HepG2 (cell line): ENCODE results near the gene IL17F. TPM values are rescaled to one million over a fixed set of nuclear protein-coding genes. Genes with fewer than 3 reads are reported as not detected.

ENCODE experiments used
- CC2D1A ChIP-seq: sonication (generic); formaldehyde crosslinking; IDR thresholded peaks from 2 replicates; pipeline ENCODE4 v1.8.1; 2023; ENCODE audit warnings: mild to moderate bottlenecking, missing genetic modification reagents
- CCDC6 ChIP-seq: sonication (generic); formaldehyde crosslinking; IDR thresholded peaks from 2 replicates; pipeline ENCODE4 v1.8.1; 2022; ENCODE audit warnings: mild to moderate bottlenecking, missing genetic modification reagents, moderate library complexity
- DR1 ChIP-seq: sonication (generic); formaldehyde crosslinking; IDR thresholded peaks from 2 replicates; pipeline ENCODE4 v1.8.0; 2021; ENCODE audit warnings: mild to moderate bottlenecking, missing genetic modification reagents, inconsistent platforms
- GATAD2A ChIP-seq: IDR thresholded peaks from 2 replicates; pipeline ENCODE4 v1.6.1; 2016
- HDAC1 ChIP-seq: sonication (generic); formaldehyde crosslinking; IDR thresholded peaks from 2 replicates; pipeline ENCODE4 v1.5.1; 2020; ENCODE audit warnings: mild to moderate bottlenecking, missing genetic modification reagents
- HMG20B ChIP-seq: conservative IDR thresholded peaks from 2 replicates; pipeline ENCODE4 v1.6.1; 2016; ENCODE audit warnings: missing genetic modification reagents, missing compliant biosample characterization
- NCOA1 ChIP-seq: sonication (generic); formaldehyde crosslinking; IDR thresholded peaks from 2 replicates; pipeline ENCODE4 v1.9.0; 2021; ENCODE audit warnings: missing genetic modification reagents
- TOPORS ChIP-seq: sonication (generic); formaldehyde crosslinking; IDR thresholded peaks from 2 replicates; pipeline ENCODE4 v1.8.0; 2023; ENCODE audit warnings: mild to moderate bottlenecking, missing genetic modification reagents
- ZFP36L1 ChIP-seq: sonication (generic); formaldehyde crosslinking; IDR thresholded peaks from 2 replicates; pipeline ENCODE4 v1.8.0; 2022; ENCODE audit warnings: mild to moderate bottlenecking, missing genetic modification reagents, moderate library complexity
- ZFP36L2 ChIP-seq: sonication (generic); formaldehyde crosslinking; IDR thresholded peaks from 2 replicates; pipeline ENCODE4 v1.4.0; 2020; ENCODE audit warnings: missing genetic modification reagents
- ZNF230 ChIP-seq: sonication (generic); formaldehyde crosslinking; IDR thresholded peaks from 2 replicates; pipeline ENCODE4 v1.4.0; 2020; ENCODE audit warnings: mild to moderate bottlenecking, missing genetic modification reagents
- ZNF577 ChIP-seq: sonication (generic); formaldehyde crosslinking; IDR thresholded peaks from 2 replicates; pipeline ENCODE4 v1.4.0; 2020; ENCODE audit warnings: mild to moderate bottlenecking, low read depth, missing genetic modification reagents, borderline replicate concordance
- ZNF776 ChIP-seq: sonication (generic); formaldehyde crosslinking; IDR thresholded peaks from 2 replicates; pipeline ENCODE4 v1.4.0; 2020; ENCODE audit warnings: mild to moderate bottlenecking, missing genetic modification reagents
- polyA plus RNA-seq, 8 experiments: library from polyadenylated mRNA; depleted of rRNA in 3 of 8; stranded (reverse) in 7 of 8; unstranded in 1 of 8; fragments of >200 nt; fragmentation: Illumina TruSeq in 4 of 8; extraction: Trizol in 4 of 8; gene quantifications; 2 replicates each; pipeline versions ENCODE4 v1.2.1 to v1.2.3, GENCODE V29; 2011 to 2016; ENCODE audit warnings: low read depth in 4 of 8, missing spikeins in 1 of 8, mixed read lengths in 1 of 8; ENCODE audit not compliant: insufficient read depth in 1 of 8
- total RNA-seq, 5 experiments: library from RNA; depleted of rRNA; stranded (reverse); fragments of >200 nt; fragmentation: Illumina TruSeq; extraction: Trizol; gene quantifications; 2 replicates each; pipeline ENCODE4 v1.2.3, GENCODE V29; 2016; ENCODE audit warnings: low read depth in 1 of 5
- TF ChIP-seq, protein P1 (sequence below): IDR thresholded peaks from 2 replicates; pipeline ENCODE4 v1.6.1; 2016; ENCODE audit warnings: control low read depth
- TF ChIP-seq, protein P2 (sequence below): sonication (generic); formaldehyde crosslinking; IDR thresholded peaks from 2 replicates; pipeline ENCODE4 v1.5.0; 2020; ENCODE audit warnings: missing genetic modification reagents, mild to moderate bottlenecking, borderline replicate concordance
- TF ChIP-seq, protein P3 (sequence below): sonication (generic); formaldehyde crosslinking; IDR thresholded peaks from 2 replicates; pipeline ENCODE4 v1.8.1; 2023; ENCODE audit warnings: mild to moderate bottlenecking, missing genetic modification reagents
- TF ChIP-seq, protein P4 (sequence below): sonication (generic); formaldehyde crosslinking; IDR thresholded peaks from 2 replicates; pipeline ENCODE4 v1.5.0; 2020; ENCODE audit warnings: mild to moderate bottlenecking, missing genetic modification reagents, borderline replicate concordance
- TF ChIP-seq, protein P5 (sequence below): IDR thresholded peaks from 2 replicates; pipeline ENCODE4 v1.6.1; 2016; ENCODE audit warnings: mild to moderate bottlenecking, missing biosample characterization, missing genetic modification reagents

Gene IL17F
- total and polyA plus RNA-seq, 2 of the 13 experiments (the other 11 are each of a cell fraction or from before 2014, with no cell fraction given), result not detected

DNA sequence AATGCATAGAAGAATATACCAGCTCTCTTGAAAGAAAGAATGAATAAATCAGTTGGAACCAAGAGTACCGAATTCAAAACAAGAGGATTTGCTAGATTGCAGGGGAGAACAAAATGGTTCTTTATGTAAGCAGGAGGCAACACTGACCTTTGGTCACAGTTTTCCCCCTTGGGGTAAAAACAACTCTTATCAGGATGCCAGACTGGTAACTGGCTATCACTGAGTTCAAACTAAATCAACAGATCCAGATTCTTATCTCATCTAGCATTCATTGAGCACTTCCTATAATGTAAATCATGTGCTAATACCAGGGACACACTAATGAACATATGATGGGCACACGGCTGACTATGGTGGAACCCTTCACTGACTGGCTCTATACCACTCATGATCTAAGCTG lies 4.8 kb upstream of the IL17F start (continued):
- TF ChIP-seq ZNF577 (CRISPR knock-in tag) (no peak), ZFP36L2 (CRISPR knock-in tag) (no peak), NCOA1 (CRISPR knock-in tag) (no peak), TOPORS (no peak), HDAC1 (no peak), ZNF776 (CRISPR knock-in tag) (no peak), ZFP36L1 (CRISPR knock-in tag) (no peak), CCDC6 (CRISPR knock-in tag) (no peak), ZNF230 (no peak), CC2D1A (CRISPR knock-in tag) (no peak), DR1 (CRISPR knock-in tag) (no peak), HMG20B (CRISPR knock-in tag) (0 out of 2 replicates have a peak, but pooled peaks have one; percentile 16), GATAD2A (CRISPR knock-in tag) (0 out of 2 replicates have a peak, but pooled peaks have one; percentile 30)
- TF ChIP-seq, protein P1, sequence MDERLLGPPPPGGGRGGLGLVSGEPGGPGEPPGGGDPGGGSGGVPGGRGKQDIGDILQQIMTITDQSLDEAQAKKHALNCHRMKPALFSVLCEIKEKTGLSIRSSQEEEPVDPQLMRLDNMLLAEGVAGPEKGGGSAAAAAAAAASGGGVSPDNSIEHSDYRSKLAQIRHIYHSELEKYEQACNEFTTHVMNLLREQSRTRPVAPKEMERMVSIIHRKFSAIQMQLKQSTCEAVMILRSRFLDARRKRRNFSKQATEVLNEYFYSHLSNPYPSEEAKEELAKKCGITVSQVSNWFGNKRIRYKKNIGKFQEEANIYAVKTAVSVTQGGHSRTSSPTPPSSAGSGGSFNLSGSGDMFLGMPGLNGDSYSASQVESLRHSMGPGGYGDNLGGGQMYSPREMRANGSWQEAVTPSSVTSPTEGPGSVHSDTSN (CRISPR knock-in tag), result no peak
- TF ChIP-seq, protein P2, sequence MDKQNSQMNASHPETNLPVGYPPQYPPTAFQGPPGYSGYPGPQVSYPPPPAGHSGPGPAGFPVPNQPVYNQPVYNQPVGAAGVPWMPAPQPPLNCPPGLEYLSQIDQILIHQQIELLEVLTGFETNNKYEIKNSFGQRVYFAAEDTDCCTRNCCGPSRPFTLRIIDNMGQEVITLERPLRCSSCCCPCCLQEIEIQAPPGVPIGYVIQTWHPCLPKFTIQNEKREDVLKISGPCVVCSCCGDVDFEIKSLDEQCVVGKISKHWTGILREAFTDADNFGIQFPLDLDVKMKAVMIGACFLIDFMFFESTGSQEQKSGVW (CRISPR knock-in tag), result no peak
- TF ChIP-seq, protein P3, sequence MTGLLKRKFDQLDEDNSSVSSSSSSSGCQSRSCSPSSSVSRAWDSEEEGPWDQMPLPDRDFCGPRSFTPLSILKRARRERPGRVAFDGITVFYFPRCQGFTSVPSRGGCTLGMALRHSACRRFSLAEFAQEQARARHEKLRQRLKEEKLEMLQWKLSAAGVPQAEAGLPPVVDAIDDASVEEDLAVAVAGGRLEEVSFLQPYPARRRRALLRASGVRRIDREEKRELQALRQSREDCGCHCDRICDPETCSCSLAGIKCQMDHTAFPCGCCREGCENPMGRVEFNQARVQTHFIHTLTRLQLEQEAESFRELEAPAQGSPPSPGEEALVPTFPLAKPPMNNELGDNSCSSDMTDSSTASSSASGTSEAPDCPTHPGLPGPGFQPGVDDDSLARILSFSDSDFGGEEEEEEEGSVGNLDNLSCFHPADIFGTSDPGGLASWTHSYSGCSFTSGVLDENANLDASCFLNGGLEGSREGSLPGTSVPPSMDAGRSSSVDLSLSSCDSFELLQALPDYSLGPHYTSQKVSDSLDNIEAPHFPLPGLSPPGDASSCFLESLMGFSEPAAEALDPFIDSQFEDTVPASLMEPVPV (CRISPR knock-in tag), result no peak
- TF ChIP-seq, protein P4, sequence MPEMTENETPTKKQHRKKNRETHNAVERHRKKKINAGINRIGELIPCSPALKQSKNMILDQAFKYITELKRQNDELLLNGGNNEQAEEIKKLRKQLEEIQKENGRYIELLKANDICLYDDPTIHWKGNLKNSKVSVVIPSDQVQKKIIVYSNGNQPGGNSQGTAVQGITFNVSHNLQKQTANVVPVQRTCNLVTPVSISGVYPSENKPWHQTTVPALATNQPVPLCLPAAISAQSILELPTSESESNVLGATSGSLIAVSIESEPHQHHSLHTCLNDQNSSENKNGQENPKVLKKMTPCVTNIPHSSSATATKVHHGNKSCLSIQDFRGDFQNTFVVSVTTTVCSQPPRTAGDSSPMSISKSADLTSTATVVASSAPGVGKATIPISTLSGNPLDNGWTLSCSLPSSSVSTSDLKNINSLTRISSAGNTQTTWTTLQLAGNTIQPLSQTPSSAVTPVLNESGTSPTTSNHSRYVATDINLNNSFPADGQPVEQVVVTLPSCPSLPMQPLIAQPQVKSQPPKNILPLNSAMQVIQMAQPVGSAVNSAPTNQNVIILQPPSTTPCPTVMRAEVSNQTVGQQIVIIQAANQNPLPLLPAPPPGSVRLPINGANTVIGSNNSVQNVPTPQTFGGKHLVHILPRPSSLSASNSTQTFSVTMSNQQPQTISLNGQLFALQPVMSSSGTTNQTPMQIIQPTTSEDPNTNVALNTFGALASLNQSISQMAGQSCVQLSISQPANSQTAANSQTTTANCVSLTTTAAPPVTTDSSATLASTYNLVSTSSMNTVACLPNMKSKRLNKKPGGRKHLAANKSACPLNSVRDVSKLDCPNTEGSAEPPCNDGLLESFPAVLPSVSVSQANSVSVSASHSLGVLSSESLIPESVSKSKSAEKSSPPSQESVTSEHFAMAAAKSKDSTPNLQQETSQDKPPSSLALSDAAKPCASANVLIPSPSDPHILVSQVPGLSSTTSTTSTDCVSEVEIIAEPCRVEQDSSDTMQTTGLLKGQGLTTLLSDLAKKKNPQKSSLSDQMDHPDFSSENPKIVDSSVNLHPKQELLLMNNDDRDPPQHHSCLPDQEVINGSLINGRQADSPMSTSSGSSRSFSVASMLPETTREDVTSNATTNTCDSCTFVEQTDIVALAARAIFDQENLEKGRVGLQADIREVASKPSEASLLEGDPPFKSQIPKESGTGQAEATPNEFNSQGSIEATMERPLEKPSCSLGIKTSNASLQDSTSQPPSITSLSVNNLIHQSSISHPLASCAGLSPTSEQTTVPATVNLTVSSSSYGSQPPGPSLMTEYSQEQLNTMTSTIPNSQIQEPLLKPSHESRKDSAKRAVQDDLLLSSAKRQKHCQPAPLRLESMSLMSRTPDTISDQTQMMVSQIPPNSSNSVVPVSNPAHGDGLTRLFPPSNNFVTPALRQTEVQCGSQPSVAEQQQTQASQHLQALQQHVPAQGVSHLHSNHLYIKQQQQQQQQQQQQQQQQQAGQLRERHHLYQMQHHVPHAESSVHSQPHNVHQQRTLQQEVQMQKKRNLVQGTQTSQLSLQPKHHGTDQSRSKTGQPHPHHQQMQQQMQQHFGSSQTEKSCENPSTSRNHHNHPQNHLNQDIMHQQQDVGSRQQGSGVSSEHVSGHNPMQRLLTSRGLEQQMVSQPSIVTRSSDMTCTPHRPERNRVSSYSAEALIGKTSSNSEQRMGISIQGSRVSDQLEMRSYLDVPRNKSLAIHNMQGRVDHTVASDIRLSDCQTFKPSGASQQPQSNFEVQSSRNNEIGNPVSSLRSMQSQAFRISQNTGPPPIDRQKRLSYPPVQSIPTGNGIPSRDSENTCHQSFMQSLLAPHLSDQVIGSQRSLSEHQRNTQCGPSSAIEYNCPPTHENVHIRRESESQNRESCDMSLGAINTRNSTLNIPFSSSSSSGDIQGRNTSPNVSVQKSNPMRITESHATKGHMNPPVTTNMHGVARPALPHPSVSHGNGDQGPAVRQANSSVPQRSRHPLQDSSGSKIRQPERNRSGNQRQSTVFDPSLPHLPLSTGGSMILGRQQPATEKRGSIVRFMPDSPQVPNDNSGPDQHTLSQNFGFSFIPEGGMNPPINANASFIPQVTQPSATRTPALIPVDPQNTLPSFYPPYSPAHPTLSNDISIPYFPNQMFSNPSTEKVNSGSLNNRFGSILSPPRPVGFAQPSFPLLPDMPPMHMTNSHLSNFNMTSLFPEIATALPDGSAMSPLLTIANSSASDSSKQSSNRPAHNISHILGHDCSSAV (CRISPR knock-in tag), result no peak
- TF ChIP-seq, protein P5, sequence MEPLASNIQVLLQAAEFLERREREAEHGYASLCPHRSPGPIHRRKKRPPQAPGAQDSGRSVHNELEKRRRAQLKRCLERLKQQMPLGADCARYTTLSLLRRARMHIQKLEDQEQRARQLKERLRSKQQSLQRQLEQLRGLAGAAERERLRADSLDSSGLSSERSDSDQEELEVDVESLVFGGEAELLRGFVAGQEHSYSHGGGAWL (CRISPR knock-in tag), result no peak
